GM12891 (cell line): Measurements from ENCODE around the gene ZP1.

Source experiments
- POLR2A ChIP-seq: IDR thresholded peaks from 2 replicates; pipeline ENCODE4 v1.6.1; 2011; ENCODE audit warnings: low read depth, low read length, control low read depth
- TAF1 ChIP-seq: IDR thresholded peaks from 2 replicates; pipeline ENCODE4 v1.6.1; 2011; ENCODE audit warnings: low read depth, low read length, control low read depth

DNA sequence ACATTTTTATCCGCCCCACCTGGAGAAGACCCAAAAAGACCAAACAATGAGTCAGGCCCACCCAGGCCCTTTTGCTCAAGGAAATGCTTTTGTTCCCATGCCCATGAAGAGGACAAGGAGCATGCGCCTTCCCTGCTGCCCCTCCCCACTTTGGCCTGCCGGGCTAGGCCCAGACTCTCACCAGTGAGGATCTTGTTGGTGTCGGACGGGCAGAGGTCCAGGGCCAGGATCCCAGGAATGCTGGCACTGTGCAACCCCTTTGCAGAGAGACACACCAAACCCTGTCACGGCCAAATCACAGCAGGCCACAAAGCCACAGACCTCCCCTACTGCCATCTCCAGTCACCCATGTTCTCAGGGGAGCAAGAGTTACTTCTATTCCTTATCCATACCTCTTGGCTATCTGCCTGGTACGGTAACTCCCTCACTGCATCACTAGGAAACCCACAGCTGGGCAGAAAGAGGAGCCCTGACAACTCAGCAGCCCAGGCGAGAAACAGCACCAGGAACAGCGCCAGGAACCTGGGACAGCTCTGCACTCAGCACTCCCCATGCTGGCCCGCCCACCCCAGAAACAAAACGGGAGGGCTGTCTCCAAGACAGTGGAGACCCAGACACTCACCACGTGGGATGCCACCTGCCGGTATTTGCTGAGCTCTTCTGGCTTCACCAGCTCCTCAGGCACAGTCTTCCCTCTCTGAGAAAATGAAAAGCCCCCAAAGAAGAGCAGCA lies 33.5 kb downstream of the ZP1 start:
- TF ChIP-seq TAF1: no peak
- TF ChIP-seq POLR2A: no peak
